Measurements from ENCODE around the gene CCDC157.

CCDC157 gene

GRCh38 chr22:30385942-30386341 is 29.1 kb downstream of the CCDC157 start:
- H3K36me3 ChIP-seq (ENCODE audit: control insufficient read depth, insufficient read depth, low read length) = peaks cover 18% of the 10 kb centered on the region
- H3K4me1 ChIP-seq (ENCODE audit: control insufficient read depth, insufficient read depth, low read length) = peaks cover 5% of the 10 kb centered on the region
- peak overlapping the region; percentile 77 for H3K4me3 ChIP-seq (ENCODE audit: low read depth, low read length)
- no peaks in the 10 kb centered on the region for H3K9me3 ChIP-seq (ENCODE audit: control insufficient read depth, insufficient read depth, low read length)
- H3K27me3 ChIP-seq (ENCODE audit: control insufficient read depth, insufficient read depth, low read length) = no peaks in the 10 kb centered on the region
- no peak overlapping the region for H3K9ac ChIP-seq (ENCODE audit: low read depth, low read length)

DNA sequence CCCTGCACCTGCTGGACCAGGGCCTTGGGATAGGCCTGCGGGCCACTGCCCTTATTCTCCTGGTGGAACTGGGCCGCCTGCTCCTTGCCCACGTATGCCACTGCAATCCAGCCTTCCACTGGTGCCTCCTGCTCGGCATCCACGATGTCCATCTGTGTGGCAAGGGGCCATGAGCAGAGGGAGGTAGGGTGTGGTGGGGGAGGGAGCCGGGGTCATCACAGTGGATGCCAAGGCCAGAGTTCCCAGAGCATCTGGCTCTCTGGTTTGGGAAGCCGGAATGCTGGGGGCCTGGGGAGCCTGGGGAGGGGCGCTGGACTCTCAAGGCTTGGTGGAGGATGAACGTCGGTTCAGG is 29.8 kb downstream of the CCDC157 start:
- H3K27me3 ChIP-seq (ENCODE audit: control insufficient read depth, insufficient read depth, low read length) = no peaks in the 10 kb centered on the region
- peak overlapping the region; percentile 65 for H3K9ac ChIP-seq (ENCODE audit: low read depth, low read length)
- peaks cover 16% of the 10 kb centered on the region for H3K36me3 ChIP-seq (ENCODE audit: control insufficient read depth, insufficient read depth, low read length)
- H3K4me1 ChIP-seq (ENCODE audit: control insufficient read depth, insufficient read depth, low read length) = peaks cover 5% of the 10 kb centered on the region
- H3K9me3 ChIP-seq (ENCODE audit: control insufficient read depth, insufficient read depth, low read length) = no peaks in the 10 kb centered on the region
- peak overlapping the region; percentile 77 for H3K4me3 ChIP-seq (ENCODE audit: low read depth, low read length)

DNA sequence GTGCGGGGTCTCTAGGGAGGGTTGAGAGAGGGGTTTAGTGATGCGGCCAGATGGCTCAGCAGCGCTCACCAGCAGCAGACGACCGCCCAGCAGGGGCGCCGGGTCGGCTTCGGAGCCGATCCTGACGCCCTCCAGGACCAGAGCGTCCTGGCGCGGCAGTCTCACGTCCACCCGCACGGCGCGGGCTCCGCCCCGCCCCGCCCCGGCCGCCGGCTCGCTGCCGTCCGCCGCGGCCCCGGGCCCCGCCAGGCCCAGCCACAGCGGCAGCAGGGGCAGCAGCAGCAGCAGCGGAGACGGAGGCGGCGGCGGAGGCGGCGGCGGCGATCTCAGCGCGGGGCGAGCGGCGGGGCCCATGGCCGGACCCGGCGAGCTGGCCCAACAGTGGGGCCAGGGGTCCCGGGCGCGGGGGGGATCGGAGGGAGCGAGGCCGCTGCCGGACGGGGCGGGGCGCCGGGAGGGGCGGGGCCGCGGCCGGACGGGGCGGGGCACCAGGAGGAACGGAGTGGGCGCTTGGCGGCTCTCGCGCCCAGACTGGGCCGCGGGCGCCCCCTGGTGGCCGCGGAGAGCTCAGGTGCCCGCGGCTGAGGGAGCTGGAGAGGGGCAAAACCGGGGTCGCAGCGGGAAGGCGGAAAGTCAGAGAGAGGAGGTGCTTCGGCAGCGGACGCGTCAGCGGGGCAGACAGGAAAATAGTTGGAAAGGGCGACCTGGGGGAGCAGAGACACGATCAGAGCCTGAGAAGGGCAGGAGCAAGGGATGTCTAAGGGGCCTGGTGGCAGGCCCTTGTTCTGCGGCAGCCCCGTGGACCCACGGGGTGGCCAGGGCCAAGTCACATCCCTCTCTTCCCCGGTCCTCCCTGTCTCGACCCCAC is 30.4 kb downstream of the CCDC157 start, which contains the start of gene RNF215:
TSS of gene RNF215 (minus strand) at position 452 of the 868 bp plus-strand sequence. CDS start at position 354, 98 bp downstream.
- Histone ChIP-seq H3K36me3 (ENCODE audit: control insufficient read depth, insufficient read depth, low read length) (peaks cover 13% of the 10 kb centered on the region), H3K9me3 (ENCODE audit: control insufficient read depth, insufficient read depth, low read length) (no peaks in the 10 kb centered on the region), H3K27me3 (ENCODE audit: control insufficient read depth, insufficient read depth, low read length) (no peaks in the 10 kb centered on the region), H3K4me3 (ENCODE audit: low read depth, low read length) (peak within 1 kb of the TSS; percentile 77), H3K4me1 (ENCODE audit: control insufficient read depth, insufficient read depth, low read length) (peaks cover 5% of the 10 kb centered on the region), H3K9ac (ENCODE audit: low read depth, low read length) (peak within 1 kb of the TSS; percentile 65)

DNA sequence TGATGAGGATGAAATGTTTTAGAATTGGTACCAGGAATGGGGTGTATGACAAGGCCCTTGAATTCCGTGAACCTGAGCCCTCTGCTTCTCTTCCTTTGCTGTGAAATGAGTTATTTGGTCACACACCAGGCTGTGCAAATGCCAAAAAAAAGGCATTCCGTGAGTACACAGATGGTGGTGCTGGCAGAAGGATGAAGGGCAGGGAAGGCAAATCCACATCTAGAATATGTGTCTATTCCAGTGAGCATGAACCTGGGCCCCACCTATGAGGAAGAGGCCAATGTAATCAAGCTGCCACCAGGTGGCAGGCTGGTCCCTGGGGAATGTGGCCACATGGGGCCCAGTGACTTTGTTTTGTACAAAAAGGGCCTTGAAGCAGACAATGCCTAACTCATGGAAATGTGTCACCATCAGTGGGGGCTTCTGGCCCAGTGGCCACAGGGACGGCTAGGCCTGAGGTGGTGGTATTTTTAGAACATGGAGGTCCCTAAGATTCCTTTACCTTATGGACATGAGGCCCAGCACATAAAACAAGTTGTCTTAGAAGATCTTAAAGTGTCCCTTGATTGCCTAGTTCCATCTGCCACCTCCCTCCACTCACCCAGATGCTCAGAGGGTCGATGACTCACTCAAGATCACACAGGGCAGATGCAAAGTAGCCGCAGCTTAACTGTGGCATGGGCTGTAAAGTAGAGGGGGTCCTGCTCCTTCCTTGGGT is 34.3 kb downstream of the CCDC157 start:
- no peak overlapping the region for H3K4me3 ChIP-seq (ENCODE audit: low read depth, low read length)
- H3K9me3 ChIP-seq (ENCODE audit: control insufficient read depth, insufficient read depth, low read length) = no peaks in the 10 kb centered on the region
- no peaks in the 10 kb centered on the region for H3K36me3 ChIP-seq (ENCODE audit: control insufficient read depth, insufficient read depth, low read length)
- no peak overlapping the region for H3K9ac ChIP-seq (ENCODE audit: low read depth, low read length)
- H3K27me3 ChIP-seq (ENCODE audit: control insufficient read depth, insufficient read depth, low read length) = peaks cover 6% of the 10 kb centered on the region
- H3K4me1 ChIP-seq (ENCODE audit: control insufficient read depth, insufficient read depth, low read length) = peaks cover 4% of the 10 kb centered on the region

DNA sequence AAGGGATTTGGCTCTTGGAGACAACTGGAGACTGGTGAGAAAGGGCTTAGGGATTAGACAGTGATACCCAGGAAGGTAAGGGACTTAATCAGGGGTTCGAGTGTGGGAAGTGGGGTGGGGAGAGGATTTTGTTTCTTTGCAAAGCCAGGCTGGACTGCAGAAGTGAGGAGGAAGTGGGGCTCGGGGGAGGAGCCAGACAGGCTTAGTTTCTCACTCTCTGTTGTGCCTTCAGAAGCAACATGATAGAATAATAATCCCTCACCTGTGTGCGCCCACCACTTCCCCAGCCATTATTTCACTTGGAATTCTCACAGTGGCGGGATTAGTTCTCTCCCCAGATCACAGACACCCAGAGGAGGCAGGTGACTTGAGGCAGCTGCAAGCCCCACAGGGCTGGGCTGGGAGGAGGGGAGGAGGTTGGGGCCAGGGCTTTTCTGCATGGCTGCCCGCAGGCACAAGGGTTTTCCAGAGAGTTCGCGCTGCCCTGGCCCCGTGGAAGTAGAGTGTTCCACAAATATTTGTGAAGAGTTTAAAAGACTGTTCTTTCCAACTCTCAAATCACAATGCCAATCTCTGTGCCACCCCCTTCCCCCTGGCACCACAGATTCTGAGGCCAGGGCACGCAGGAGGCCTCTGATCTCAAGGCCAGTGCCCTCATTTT is 36.0 kb downstream of the CCDC157 start:
- H3K4me3 ChIP-seq (ENCODE audit: low read depth, low read length) = no peak overlapping the region
- no peaks in the 10 kb centered on the region for H3K36me3 ChIP-seq (ENCODE audit: control insufficient read depth, insufficient read depth, low read length)
- no peak overlapping the region for H3K9ac ChIP-seq (ENCODE audit: low read depth, low read length)
- no peaks in the 10 kb centered on the region for H3K4me1 ChIP-seq (ENCODE audit: control insufficient read depth, insufficient read depth, low read length)
- H3K27me3 ChIP-seq (ENCODE audit: control insufficient read depth, insufficient read depth, low read length) = peaks cover 11% of the 10 kb centered on the region
- no peaks in the 10 kb centered on the region for H3K9me3 ChIP-seq (ENCODE audit: control insufficient read depth, insufficient read depth, low read length)

- Histone ChIP-seq H3K4me1 (ENCODE audit: control insufficient read depth, insufficient read depth, low read length) (peaks cover 3% of the 10 kb centered on the region), H3K27me3 (ENCODE audit: control insufficient read depth, insufficient read depth, low read length) (peaks cover 16% of the 10 kb centered on the region), H3K4me3 (ENCODE audit: low read depth, low read length) (no peak overlapping the region), H3K9me3 (ENCODE audit: control insufficient read depth, insufficient read depth, low read length) (no peaks in the 10 kb centered on the region), H3K9ac (ENCODE audit: low read depth, low read length) (no peak overlapping the region), H3K36me3 (ENCODE audit: control insufficient read depth, insufficient read depth, low read length) (no peaks in the 10 kb centered on the region)
These were observed 36.5 kb downstream of the CCDC157 start for GRCh38 chr22:30393322-30393680.

- H3K9ac ChIP-seq (ENCODE audit: low read depth, low read length) = no peak overlapping the region
- peaks cover 4% of the 10 kb centered on the region for H3K4me1 ChIP-seq (ENCODE audit: control insufficient read depth, insufficient read depth, low read length)
These were observed 37.1 kb downstream of the CCDC157 start for GRCh38 chr22:30393885-30394284.

DNA sequence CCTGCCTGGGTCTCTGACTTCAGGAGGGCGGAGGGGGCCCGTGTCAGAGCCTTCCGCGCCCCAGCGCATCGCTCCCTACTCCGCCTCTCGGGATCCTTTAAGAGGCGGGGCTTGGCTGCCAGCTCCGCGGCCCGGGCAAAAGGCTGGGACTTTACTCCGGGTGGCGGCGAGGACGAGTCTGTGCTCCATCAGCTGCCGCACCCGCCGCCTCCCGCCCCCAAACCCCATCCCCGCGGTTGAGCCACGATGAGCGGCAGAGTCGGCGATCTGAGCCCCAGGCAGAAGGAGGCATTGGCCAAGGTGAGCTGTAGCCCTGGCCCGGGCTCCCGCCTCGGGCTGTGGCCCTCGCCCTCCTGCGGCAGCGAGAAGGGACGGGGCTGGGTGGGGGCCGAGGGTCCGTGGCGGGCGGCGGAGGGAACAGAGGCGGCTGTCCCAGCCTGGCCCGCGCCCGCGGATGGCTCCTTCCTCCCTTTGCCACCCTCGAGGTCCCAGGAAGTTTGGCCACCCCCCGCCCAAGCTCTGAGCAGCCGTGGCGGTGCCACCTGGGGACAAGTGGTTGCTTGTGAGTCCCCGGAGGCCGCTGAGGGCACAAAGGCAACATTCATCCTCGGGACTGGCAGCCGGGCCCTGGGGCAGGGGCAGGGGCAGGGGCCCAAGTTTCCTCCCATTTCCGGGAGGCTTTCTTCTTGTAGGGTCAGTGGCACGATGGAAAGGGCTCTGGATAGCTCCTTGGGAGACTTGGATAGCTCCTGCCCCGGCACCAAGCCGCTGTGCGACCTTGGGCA is 40.3 kb downstream of the CCDC157 start, which contains the start of gene SEC14L2:
TSS of gene SEC14L2 (plus strand) at position 148 of the 785 bp plus-strand sequence. CDS start at position 247, 99 bp downstream.
- Histone ChIP-seq H3K36me3 (ENCODE audit: control insufficient read depth, insufficient read depth, low read length) (no peaks in the 10 kb centered on the region), H3K9ac (ENCODE audit: low read depth, low read length) (no peak within 1 kb of the TSS), H3K4me1 (ENCODE audit: control insufficient read depth, insufficient read depth, low read length) (peaks cover 8% of the 10 kb centered on the region), H3K4me3 (ENCODE audit: low read depth, low read length) (peak within 1 kb of the TSS; percentile 64), H3K27me3 (ENCODE audit: control insufficient read depth, insufficient read depth, low read length) (peaks cover 20% of the 10 kb centered on the region), H3K9me3 (ENCODE audit: control insufficient read depth, insufficient read depth, low read length) (no peaks in the 10 kb centered on the region)

More at GRCh38 chr22:30393885-30394284, 37.1 kb downstream of the CCDC157 start:
- Histone ChIP-seq H3K27me3 (ENCODE audit: control insufficient read depth, insufficient read depth, low read length) (peaks cover 20% of the 10 kb centered on the region), H3K36me3 (ENCODE audit: control insufficient read depth, insufficient read depth, low read length) (no peaks in the 10 kb centered on the region), H3K9me3 (ENCODE audit: control insufficient read depth, insufficient read depth, low read length) (no peaks in the 10 kb centered on the region), H3K4me3 (ENCODE audit: low read depth, low read length) (no peak overlapping the region)

DNA sequence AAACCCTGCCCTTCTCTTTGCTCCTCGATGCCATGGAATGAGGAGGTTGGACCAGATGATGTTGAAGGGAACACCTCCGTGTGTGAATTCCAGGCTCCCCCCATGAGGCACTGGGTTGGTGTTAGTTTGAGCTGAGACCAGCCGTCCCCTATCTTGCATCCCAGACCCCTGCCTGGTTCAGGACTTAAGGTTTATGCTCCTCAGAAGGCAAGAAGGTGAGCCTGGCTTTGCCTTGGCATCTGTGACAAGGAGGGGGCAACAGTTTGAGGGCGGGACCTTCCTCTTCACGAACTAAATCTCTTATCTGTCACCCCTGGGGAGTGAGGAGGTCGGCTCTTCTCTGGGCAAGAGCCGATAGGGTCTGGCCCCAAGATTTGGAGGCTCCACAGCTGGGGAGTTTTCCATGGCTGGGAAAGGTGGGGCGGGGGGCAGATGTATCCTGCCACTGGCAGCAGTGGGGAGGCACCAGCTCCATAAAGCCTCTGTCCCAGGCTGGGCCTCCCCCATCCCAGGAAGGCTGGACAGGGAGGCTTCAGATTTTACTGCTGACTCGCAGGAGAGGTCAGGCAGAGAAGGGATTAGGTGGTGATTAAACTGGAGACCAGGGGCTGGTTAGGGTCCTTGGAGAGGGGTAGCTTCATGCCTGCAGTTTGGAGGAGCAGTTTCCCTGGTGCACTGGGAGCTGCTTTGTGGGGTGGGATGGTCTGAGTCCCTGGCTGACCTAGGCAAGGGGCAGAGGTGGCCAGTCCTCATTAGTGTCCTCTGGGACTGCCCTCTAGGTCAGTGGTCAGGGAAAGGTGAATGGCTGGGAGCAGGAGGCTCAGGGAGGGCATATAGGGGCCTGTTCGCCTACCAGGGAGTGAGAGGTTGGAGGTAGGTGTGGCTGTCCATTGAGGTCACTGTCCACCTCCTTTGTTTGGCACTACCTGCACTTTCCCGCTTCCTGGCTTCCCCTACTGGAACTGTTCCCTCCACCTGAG is 41.1 kb downstream of the CCDC157 start:
- H3K4me3 ChIP-seq (ENCODE audit: low read depth, low read length) = peak overlapping the region; percentile 64
- peaks cover 11% of the 10 kb centered on the region for H3K4me1 ChIP-seq (ENCODE audit: control insufficient read depth, insufficient read depth, low read length)
- no peak overlapping the region for H3K9ac ChIP-seq (ENCODE audit: low read depth, low read length)

More for the DNA sequence above, 41.1 kb downstream of the CCDC157 start:
- Histone ChIP-seq H3K9me3 (ENCODE audit: control insufficient read depth, insufficient read depth, low read length) (no peaks in the 10 kb centered on the region), H3K27me3 (ENCODE audit: control insufficient read depth, insufficient read depth, low read length) (peaks cover 20% of the 10 kb centered on the region), H3K36me3 (ENCODE audit: control insufficient read depth, insufficient read depth, low read length) (no peaks in the 10 kb centered on the region)

Measured in iPS-15b (cell line).